ENCODE measurements around the gene MARCO.

Gene MARCO

DNA sequence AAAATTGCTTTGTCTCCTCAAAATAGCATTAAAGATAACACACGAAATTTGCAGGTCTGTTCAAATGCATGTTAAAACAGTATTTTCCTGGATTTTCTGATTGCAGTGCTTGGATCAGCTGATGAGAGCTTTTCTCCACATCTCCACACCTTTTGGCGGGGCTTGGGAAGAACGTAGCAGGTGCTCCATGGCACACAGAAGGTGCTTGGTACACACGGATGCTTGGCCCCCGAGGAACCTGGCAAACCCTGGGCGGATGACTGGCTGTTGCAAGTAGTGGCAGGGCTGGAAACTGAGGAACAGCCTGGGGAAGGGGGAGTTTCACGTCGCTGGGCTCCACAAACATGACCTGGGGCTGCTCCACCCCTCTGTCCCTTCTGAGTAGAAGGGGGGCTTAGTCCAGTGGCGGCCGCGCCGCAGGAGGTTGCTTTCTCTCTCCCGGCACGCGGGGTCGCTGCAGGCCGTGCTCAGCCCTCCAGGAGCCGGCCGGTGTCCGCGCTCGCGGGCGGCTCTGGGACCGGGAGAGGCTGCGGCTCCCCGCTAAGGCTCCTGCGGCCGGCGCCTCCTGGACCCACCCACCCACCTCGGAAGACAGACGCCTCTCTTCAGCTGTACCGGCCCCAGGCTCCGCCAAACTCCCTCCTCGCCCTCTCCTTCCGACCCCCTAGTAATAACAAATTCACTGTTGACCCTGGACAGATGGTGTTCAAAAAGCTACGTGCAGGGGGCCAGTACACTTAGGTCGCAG, 69.3 kb downstream of the MARCO start:
- Histone ChIP-seq H3K9me3 (ENCODE audit: control insufficient read depth, low read depth, low read length) (no peaks in the 10 kb centered on the region), H3K36me3 (ENCODE audit: control insufficient read depth, low read depth, low read length) (no peaks in the 10 kb centered on the region), H3K27ac (ENCODE audit: low read length) (no peak overlapping the region), H3K4me1 (ENCODE audit: control insufficient read depth, low read depth, low read length) (peaks cover 4% of the 10 kb centered on the region), H3K9ac (ENCODE audit: low read length) (no peak overlapping the region), H3K27me3 (ENCODE audit: control insufficient read depth, insufficient read depth, low read length) (peaks cover 12% of the 10 kb centered on the region), H3K4me3 (ENCODE audit: low read length) (no peak overlapping the region)

DNA sequence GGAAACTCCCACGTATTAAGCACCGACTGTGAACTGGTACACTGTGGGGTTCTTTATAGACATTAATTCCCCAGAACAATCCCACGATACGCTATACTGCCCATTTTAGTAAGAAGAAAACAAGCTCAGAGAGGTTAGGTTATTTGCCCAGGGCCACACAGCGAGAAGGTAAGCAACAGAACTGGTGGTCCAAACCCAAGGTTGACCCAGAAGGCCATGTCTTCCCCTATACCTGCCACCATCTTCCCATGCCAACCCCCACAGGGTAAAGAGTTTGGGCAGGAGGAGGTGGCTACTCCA, 69.9 kb downstream of the MARCO start:
- Histone ChIP-seq H3K27me3 (ENCODE audit: control insufficient read depth, insufficient read depth, low read length) (peaks cover 12% of the 10 kb centered on the region), H3K4me3 (ENCODE audit: low read length) (no peak overlapping the region), H3K9me3 (ENCODE audit: control insufficient read depth, low read depth, low read length) (no peaks in the 10 kb centered on the region), H3K27ac (ENCODE audit: low read length) (no peak overlapping the region), H3K4me1 (ENCODE audit: control insufficient read depth, low read depth, low read length) (peaks cover 4% of the 10 kb centered on the region), H3K36me3 (ENCODE audit: control insufficient read depth, low read depth, low read length) (no peaks in the 10 kb centered on the region), H3K9ac (ENCODE audit: low read length) (no peak overlapping the region)

DNA sequence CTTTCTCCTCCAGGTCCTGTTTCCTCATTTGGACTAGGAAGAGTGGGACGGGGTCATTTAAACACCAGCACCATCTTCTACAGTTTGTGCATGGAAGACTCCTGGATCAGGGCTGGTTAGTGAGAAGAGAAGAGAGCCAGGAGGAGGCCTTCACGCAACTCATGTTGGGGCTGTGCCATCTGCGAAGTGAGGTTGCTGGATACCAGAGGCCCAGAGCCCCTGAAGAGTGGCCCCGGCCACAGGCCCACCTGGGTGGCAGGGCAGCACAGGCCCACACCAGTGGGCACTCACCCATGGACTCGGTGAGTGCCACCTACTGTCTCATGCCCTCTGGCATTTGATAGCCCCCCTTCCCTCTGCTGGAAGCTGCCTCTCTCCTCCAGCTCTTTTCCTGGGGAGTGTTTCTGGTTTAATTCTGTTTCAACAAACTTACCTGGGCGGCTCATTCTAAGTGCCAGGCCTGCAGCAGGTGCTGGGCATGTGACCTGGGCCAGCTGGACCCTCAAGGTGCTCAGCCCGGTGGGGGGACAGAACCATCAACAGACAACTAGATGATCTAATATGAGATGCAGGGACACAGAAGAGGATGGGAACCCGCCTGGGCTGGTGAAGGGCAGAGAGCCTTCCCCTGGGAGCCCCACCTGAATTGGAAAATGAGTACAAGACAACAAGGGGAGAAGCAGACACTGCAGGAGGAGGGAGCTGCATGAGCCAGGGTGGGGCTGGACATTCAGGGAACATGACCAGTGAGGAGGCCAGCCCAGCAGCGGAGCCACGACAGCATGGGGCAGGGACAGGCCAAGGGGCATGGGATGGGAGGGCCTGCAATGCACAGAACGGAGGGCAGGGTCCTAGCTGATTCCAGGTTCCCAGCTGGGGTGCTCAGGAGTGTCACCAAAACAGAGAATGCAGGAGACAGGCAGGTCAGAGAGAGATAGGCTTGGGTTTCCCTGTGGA, 70.6 kb downstream of the MARCO start:
- Histone ChIP-seq H3K9ac (ENCODE audit: low read length) (no peak overlapping the region), H3K4me1 (ENCODE audit: control insufficient read depth, low read depth, low read length) (peaks cover 4% of the 10 kb centered on the region), H3K4me3 (ENCODE audit: low read length) (no peak overlapping the region), H3K9me3 (ENCODE audit: control insufficient read depth, low read depth, low read length) (no peaks in the 10 kb centered on the region), H3K27me3 (ENCODE audit: control insufficient read depth, insufficient read depth, low read length) (peaks cover 12% of the 10 kb centered on the region), H3K27ac (ENCODE audit: low read length) (no peak overlapping the region), H3K36me3 (ENCODE audit: control insufficient read depth, low read depth, low read length) (no peaks in the 10 kb centered on the region)

DNA sequence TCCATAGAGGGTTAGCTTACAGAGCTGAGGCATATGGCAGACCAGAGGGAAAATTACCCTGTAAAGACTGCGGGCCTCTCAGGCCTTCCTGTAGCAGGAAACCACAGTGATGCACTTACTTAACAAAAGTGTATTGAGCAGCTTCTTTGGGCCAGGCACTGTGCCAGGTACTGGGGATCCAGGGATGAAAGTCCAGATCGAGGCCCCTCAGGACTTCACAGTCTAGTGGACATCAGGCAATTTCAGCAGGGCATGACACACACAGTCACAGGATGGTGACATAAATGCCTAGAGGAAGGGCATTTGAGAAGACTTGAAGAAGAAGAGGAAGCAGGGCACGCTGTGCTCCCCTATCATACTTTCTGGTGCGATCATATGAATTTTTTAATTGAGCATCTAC, 71.7 kb downstream of the MARCO start:
- H3K36me3 ChIP-seq (ENCODE audit: control insufficient read depth, low read depth, low read length): no peaks in the 10 kb centered on the region
- H3K4me3 ChIP-seq (ENCODE audit: low read length): no peak overlapping the region
- H3K9ac ChIP-seq (ENCODE audit: low read length): no peak overlapping the region
- peaks cover 4% of the 10 kb centered on the region for H3K4me1 ChIP-seq (ENCODE audit: control insufficient read depth, low read depth, low read length)
- H3K9me3 ChIP-seq (ENCODE audit: control insufficient read depth, low read depth, low read length): no peaks in the 10 kb centered on the region
- H3K27me3 ChIP-seq (ENCODE audit: control insufficient read depth, insufficient read depth, low read length): peaks cover 12% of the 10 kb centered on the region
- no peak overlapping the region for H3K27ac ChIP-seq (ENCODE audit: low read length)

DNA sequence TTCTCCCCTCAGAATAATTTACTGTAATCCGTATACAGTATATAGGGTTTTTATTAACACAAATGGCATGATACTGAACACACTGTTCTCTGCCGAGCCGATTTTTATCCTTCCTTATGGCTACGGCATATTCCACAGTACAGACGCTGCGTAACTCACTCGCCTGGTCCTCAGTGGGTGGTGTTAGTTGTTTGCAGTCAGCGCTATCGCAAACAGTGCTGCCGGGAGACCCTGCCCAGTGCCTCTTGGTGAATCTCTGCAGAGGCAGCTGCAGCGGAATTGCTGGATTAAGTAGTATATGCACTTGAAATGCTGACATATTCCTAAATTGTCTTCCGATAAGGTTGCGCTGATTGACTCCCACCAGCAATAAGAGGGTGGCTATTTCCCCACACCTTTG, 73.9 kb downstream of the MARCO start:
- H3K4me1 ChIP-seq (ENCODE audit: control insufficient read depth, low read depth, low read length): peaks cover 4% of the 10 kb centered on the region
- H3K4me3 ChIP-seq (ENCODE audit: low read length): no peak overlapping the region
- H3K27me3 ChIP-seq (ENCODE audit: control insufficient read depth, insufficient read depth, low read length): peaks cover 6% of the 10 kb centered on the region
- H3K9ac ChIP-seq (ENCODE audit: low read length): no peak overlapping the region
- no peaks in the 10 kb centered on the region for H3K36me3 ChIP-seq (ENCODE audit: control insufficient read depth, low read depth, low read length)
- no peaks in the 10 kb centered on the region for H3K9me3 ChIP-seq (ENCODE audit: control insufficient read depth, low read depth, low read length)
- H3K27ac ChIP-seq (ENCODE audit: low read length): no peak overlapping the region

DNA sequence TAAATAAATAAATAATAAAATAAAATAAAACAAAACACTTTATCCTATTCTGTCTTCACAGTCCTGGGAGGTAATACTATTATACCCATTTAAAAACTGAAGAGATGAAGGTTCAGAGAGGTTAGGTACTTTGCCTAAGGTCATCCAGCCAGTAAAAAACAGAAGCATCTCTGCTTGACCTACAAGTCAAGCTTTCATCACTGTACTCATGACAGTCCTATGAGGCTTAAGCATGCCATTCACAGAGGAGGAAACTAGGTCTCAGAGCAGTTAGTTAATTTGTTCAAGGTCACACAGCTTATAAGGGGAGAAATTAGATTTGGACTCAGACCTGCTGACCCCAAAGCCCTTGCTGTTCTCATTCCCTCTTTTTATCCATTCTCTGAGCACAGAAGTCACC, 77.5 kb downstream of the MARCO start:
- Histone ChIP-seq H3K27ac (ENCODE audit: low read length) (no peak overlapping the region), H3K4me1 (ENCODE audit: control insufficient read depth, low read depth, low read length) (peaks cover 4% of the 10 kb centered on the region), H3K9me3 (ENCODE audit: control insufficient read depth, low read depth, low read length) (no peaks in the 10 kb centered on the region), H3K9ac (ENCODE audit: low read length) (no peak overlapping the region), H3K36me3 (ENCODE audit: control insufficient read depth, low read depth, low read length) (no peaks in the 10 kb centered on the region), H3K4me3 (ENCODE audit: low read length) (no peak overlapping the region), H3K27me3 (ENCODE audit: control insufficient read depth, insufficient read depth, low read length) (no peaks in the 10 kb centered on the region)

DNA sequence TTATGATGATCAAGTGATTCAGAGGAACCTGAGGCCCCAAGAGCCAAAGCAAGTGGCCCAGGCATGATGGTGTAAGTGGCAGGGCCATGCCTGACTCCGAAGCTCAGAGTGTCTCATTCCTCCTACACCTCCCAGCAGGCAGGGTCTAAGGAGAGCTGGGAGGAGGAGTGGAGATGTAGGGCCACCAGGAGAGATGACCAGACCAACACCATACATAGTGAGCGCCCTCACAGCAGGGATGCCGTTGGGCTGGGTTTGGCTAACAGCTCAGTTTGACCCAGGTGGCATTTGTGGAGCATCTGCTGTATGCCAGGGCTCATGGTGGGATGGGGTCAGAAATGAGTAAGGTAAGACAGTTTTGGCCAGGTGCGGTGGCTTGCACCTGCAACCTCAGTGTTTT, 80.7 kb downstream of the MARCO start:
- H3K4me3 ChIP-seq (ENCODE audit: low read length): no peak overlapping the region
- H3K36me3 ChIP-seq (ENCODE audit: control insufficient read depth, low read depth, low read length): no peaks in the 10 kb centered on the region
- no peaks in the 10 kb centered on the region for H3K27me3 ChIP-seq (ENCODE audit: control insufficient read depth, insufficient read depth, low read length)
- H3K4me1 ChIP-seq (ENCODE audit: control insufficient read depth, low read depth, low read length): no peaks in the 10 kb centered on the region
- no peak overlapping the region for H3K9ac ChIP-seq (ENCODE audit: low read length)
- H3K27ac ChIP-seq (ENCODE audit: low read length): no peak overlapping the region
- H3K9me3 ChIP-seq (ENCODE audit: control insufficient read depth, low read depth, low read length): peaks cover under 1% of the 10 kb centered on the region

DNA sequence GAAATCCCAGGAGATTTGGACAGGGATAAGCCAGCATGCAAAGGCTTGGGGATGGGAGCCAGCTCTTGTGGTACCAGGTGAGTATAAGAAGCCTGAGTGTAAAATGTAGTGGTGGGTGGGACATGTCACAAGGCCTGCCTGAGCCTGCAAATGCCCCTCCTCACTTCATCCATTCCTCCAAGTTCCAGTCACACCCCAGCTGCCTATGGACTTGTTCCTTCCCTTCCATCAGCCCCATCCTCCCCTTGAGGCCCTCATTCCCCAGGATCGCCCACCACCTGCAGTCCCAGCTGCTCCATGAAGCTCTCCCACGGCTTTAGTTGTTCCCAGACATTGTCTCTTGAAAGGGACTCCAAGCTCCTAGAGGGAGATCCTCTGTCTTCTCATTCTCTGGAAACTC, 81.5 kb downstream of the MARCO start:
- H3K9me3 ChIP-seq (ENCODE audit: control insufficient read depth, low read depth, low read length): peaks cover 6% of the 10 kb centered on the region
- no peaks in the 10 kb centered on the region for H3K36me3 ChIP-seq (ENCODE audit: control insufficient read depth, low read depth, low read length)
- no peaks in the 10 kb centered on the region for H3K4me1 ChIP-seq (ENCODE audit: control insufficient read depth, low read depth, low read length)

DNA sequence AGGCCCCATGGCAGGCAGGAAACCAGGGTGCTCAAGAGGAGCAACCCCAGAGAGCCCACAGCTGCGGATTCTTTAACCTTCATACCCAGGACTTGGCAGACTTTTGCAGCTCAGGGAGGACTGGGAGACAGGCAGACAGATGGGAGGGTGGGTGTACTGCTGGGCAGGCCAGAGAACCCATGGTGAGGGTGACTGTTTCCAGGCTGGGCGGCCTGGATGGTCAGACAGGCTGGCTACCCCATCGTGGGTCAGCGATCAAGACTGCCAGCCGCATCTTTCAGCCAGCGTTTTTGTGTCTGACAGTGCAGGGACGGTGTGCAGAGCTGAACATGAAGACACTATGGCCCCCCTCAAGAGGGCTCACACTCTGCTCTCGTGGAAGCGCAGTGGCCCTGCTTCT, 82.2 kb downstream of the MARCO start:
- Histone ChIP-seq H3K27ac (ENCODE audit: low read length) (no peak overlapping the region), H3K4me1 (ENCODE audit: control insufficient read depth, low read depth, low read length) (no peaks in the 10 kb centered on the region), H3K4me3 (ENCODE audit: low read length) (no peak overlapping the region), H3K27me3 (ENCODE audit: control insufficient read depth, insufficient read depth, low read length) (no peaks in the 10 kb centered on the region), H3K9ac (ENCODE audit: low read length) (no peak overlapping the region), H3K9me3 (ENCODE audit: control insufficient read depth, low read depth, low read length) (peaks cover 6% of the 10 kb centered on the region), H3K36me3 (ENCODE audit: control insufficient read depth, low read depth, low read length) (no peaks in the 10 kb centered on the region)

More for the DNA sequence above, 81.5 kb downstream of the MARCO start:
- H3K4me3 ChIP-seq (ENCODE audit: low read length): no peak overlapping the region
- no peaks in the 10 kb centered on the region for H3K27me3 ChIP-seq (ENCODE audit: control insufficient read depth, insufficient read depth, low read length)
- H3K9ac ChIP-seq (ENCODE audit: low read length): no peak overlapping the region
- no peak overlapping the region for H3K27ac ChIP-seq (ENCODE audit: low read length)

DNA sequence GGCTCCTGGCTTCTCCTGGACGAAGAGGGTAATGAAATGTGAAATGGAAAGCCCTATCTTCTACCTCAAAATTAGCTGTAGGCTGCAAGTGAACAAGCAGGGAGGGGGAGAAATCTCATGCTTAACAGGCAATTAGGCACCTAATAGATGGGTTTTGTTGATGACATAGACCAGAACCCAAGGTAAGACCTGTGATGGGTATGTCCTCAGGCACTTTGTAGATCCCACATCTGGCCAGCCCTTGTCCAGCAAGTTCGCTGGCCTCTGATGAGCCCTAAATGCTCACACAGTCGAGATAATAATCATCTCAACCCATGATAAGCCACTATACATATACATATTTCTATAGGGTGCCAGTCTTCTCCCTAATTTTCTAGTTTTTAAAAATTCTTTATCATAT, 82.6 kb downstream of the MARCO start:
- H3K4me3 ChIP-seq (ENCODE audit: low read length): no peak overlapping the region
- no peaks in the 10 kb centered on the region for H3K36me3 ChIP-seq (ENCODE audit: control insufficient read depth, low read depth, low read length)
- no peak overlapping the region for H3K27ac ChIP-seq (ENCODE audit: low read length)
- no peaks in the 10 kb centered on the region for H3K4me1 ChIP-seq (ENCODE audit: control insufficient read depth, low read depth, low read length)
- no peak overlapping the region for H3K9ac ChIP-seq (ENCODE audit: low read length)
- H3K9me3 ChIP-seq (ENCODE audit: control insufficient read depth, low read depth, low read length): peaks cover 6% of the 10 kb centered on the region
- H3K27me3 ChIP-seq (ENCODE audit: control insufficient read depth, insufficient read depth, low read length): no peaks in the 10 kb centered on the region

DNA sequence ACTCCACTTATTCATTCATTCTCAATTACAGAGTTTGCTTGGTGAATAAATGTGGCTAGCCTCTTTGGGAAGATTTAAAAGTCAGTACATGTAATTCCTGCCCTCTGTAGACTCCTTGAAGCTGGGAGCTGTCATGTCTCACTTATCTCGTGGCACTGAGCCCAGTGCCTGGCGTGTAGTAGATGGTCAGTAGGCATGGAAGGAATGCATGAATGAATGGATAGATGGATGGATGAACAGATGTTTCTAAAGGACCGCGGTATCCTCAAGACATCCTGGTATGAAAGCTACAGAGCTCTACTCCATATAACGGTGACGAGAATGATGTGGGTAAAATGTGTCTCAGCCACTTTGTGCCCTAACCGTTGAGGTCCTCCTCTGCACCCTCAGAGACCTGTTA, 83.0 kb downstream of the MARCO start:
- Histone ChIP-seq H3K4me3 (ENCODE audit: low read length) (no peak overlapping the region), H3K4me1 (ENCODE audit: control insufficient read depth, low read depth, low read length) (no peaks in the 10 kb centered on the region), H3K36me3 (ENCODE audit: control insufficient read depth, low read depth, low read length) (no peaks in the 10 kb centered on the region), H3K27me3 (ENCODE audit: control insufficient read depth, insufficient read depth, low read length) (no peaks in the 10 kb centered on the region), H3K27ac (ENCODE audit: low read length) (no peak overlapping the region), H3K9ac (ENCODE audit: low read length) (no peak overlapping the region), H3K9me3 (ENCODE audit: control insufficient read depth, low read depth, low read length) (peaks cover 6% of the 10 kb centered on the region)
